HepG2 (cell line): ENCODE data around the gene UBL4B. TPM values are rescaled to one million over a fixed set of nuclear protein-coding genes. Genes with fewer than 3 reads are reported as not detected.
A peak's percentile ranks its signal among the peaks of the same experiment; 100 is the strongest.

ENCODE experiments used
- CBX1 ChIP-seq: IDR thresholded peaks from one replicate; pipeline ENCODE4 v1.6.1; 2016; ENCODE audit warnings: antibody characterized with exemption, low read depth
- DPF2 ChIP-seq: sonication (generic); formaldehyde crosslinking; IDR thresholded peaks from 2 replicates; pipeline ENCODE4 v1.4.0; 2020; ENCODE audit warnings: mild to moderate bottlenecking, low read depth, missing genetic modification reagents, borderline replicate concordance
- HINFP ChIP-seq: sonication (generic); formaldehyde crosslinking; IDR thresholded peaks from 2 replicates; pipeline ENCODE4 v1.4.0; 2020; ENCODE audit warnings: low read depth, mild to moderate bottlenecking, missing genetic modification reagents
- JDP2 ChIP-seq: sonication (generic); formaldehyde crosslinking; IDR thresholded peaks from 2 replicates; pipeline ENCODE4 v1.8.1; 2022; ENCODE audit warnings: missing genetic modification reagents, borderline replicate concordance
- MAX ChIP-seq: IDR thresholded peaks from 2 replicates; pipeline ENCODE4 v1.6.1; 2012; ENCODE audit warnings: inconsistent platforms
- MAZ ChIP-seq, 2 experiments: sonication (generic) in 1 of 2; formaldehyde crosslinking in 1 of 2; IDR thresholded peaks; 2 replicates each; pipeline versions ENCODE4 v1.5.0 to v1.6.1; 2012 to 2020; ENCODE audit warnings: low read depth in 2 of 2, mild to moderate bottlenecking in 2 of 2, borderline replicate concordance in 1 of 2, improper control_type of control experiment in 1 of 2, low read length in 1 of 2, missing genetic modification reagents in 1 of 2, moderate library complexity in 1 of 2
- MYNN ChIP-seq: sonication (generic); formaldehyde crosslinking; IDR thresholded peaks from 2 replicates; pipeline ENCODE4 v1.4.0; 2020; ENCODE audit warnings: mild to moderate bottlenecking, low read depth, missing genetic modification reagents
- NFYC ChIP-seq: IDR thresholded peaks from 2 replicates; pipeline ENCODE4 v1.6.1; 2016; ENCODE audit warnings: missing genetic modification reagents, missing compliant biosample characterization
- PHB2 ChIP-seq: fragments of 450-650 bp; IDR thresholded peaks from 2 replicates; pipeline ENCODE4 v1.6.1; 2018; ENCODE audit not compliant: partially characterized antibody
- PHF8 ChIP-seq: sonication (generic); formaldehyde crosslinking; IDR thresholded peaks from 2 replicates; pipeline ENCODE4 v1.5.0; 2020; ENCODE audit warnings: missing genetic modification reagents
- SATB2 ChIP-seq: sonication (generic); formaldehyde crosslinking; IDR thresholded peaks from 2 replicates; pipeline ENCODE4 v1.5.0; 2020; ENCODE audit warnings: missing genetic modification reagents
- SIN3A ChIP-seq: IDR thresholded peaks from 2 replicates; pipeline ENCODE4 v1.6.1; 2011; ENCODE audit warnings: low read depth, mild to moderate bottlenecking, control low read depth, low read length, borderline replicate concordance
- SKI ChIP-seq: fragments of 450-650 bp; IDR thresholded peaks from one replicate; pipeline ENCODE4 v1.6.1; 2018; ENCODE audit warnings: mild to moderate bottlenecking; ENCODE audit not compliant: partially characterized antibody
- WIZ ChIP-seq: sonication (generic); formaldehyde crosslinking; IDR thresholded peaks from 2 replicates; pipeline ENCODE4 v1.5.1; 2020; ENCODE audit warnings: mild to moderate bottlenecking, missing genetic modification reagents
- ZFP36L1 ChIP-seq: sonication (generic); formaldehyde crosslinking; IDR thresholded peaks from 2 replicates; pipeline ENCODE4 v1.8.0; 2022; ENCODE audit warnings: mild to moderate bottlenecking, missing genetic modification reagents, moderate library complexity
- ZNF232 ChIP-seq: sonication (generic); formaldehyde crosslinking; IDR thresholded peaks from 2 replicates; pipeline ENCODE4 v1.4.0; 2020; ENCODE audit warnings: missing genetic modification reagents, borderline replicate concordance
- ZNF354B ChIP-seq: sonication (generic); formaldehyde crosslinking; IDR thresholded peaks from 2 replicates; pipeline ENCODE4 v1.8.0; 2022; ENCODE audit warnings: mild to moderate bottlenecking, missing genetic modification reagents
- ZNF44 ChIP-seq: sonication (generic); formaldehyde crosslinking; IDR thresholded peaks from 2 replicates; pipeline ENCODE4 v1.5.1; 2020; ENCODE audit warnings: mild to moderate bottlenecking, missing genetic modification reagents
- ZNF550 ChIP-seq: sonication (generic); formaldehyde crosslinking; IDR thresholded peaks from 2 replicates; pipeline ENCODE4 v1.4.0; 2020; ENCODE audit warnings: mild to moderate bottlenecking, missing genetic modification reagents, borderline replicate concordance
- ZNF615 ChIP-seq: sonication (generic); formaldehyde crosslinking; IDR thresholded peaks from 2 replicates; pipeline ENCODE4 v1.5.0; 2020; ENCODE audit warnings: mild to moderate bottlenecking, missing genetic modification reagents, borderline replicate concordance
- polyA plus RNA-seq, 8 experiments: library from polyadenylated mRNA; depleted of rRNA in 3 of 8; stranded (reverse) in 7 of 8; unstranded in 1 of 8; fragments of >200 nt; fragmentation: Illumina TruSeq in 4 of 8; extraction: Trizol in 4 of 8; gene quantifications; 2 replicates each; pipeline versions ENCODE4 v1.2.1 to v1.2.3, GENCODE V29; 2011 to 2016; ENCODE audit warnings: low read depth in 4 of 8, missing spikeins in 1 of 8, mixed read lengths in 1 of 8; ENCODE audit not compliant: insufficient read depth in 1 of 8
- total RNA-seq, 5 experiments: library from RNA; depleted of rRNA; stranded (reverse); fragments of >200 nt; fragmentation: Illumina TruSeq; extraction: Trizol; gene quantifications; 2 replicates each; pipeline ENCODE4 v1.2.3, GENCODE V29; 2016; ENCODE audit warnings: low read depth in 1 of 5
- TF ChIP-seq, protein P1 (sequence below): sonication (generic); formaldehyde crosslinking; IDR thresholded peaks from 2 replicates; pipeline ENCODE4 v1.4.0; 2020; ENCODE audit warnings: mild to moderate bottlenecking, missing genetic modification reagents
- TF ChIP-seq, protein P2 (sequence below): sonication (generic); IDR thresholded peaks from 2 replicates; pipeline ENCODE4 v1.6.1; 2016; ENCODE audit warnings: low read depth, borderline replicate concordance
- TF ChIP-seq, protein P3 (sequence below): sonication (generic); formaldehyde crosslinking; IDR thresholded peaks from 2 replicates; pipeline ENCODE4 v1.5.0; 2020; ENCODE audit warnings: mild to moderate bottlenecking, missing genetic modification reagents

UBL4B gene
- total and polyA plus RNA-seq, 2 of the 13 experiments (the other 11 are each of a cell fraction or from before 2014, with no cell fraction given) = not detected

- TF ChIP-seq PHF8 (CRISPR knock-in tag) = no peak
- TF ChIP-seq JDP2 (CRISPR knock-in tag) = no peak
- 0 out of 2 replicates have a peak, but pooled peaks have one; percentile 59 for TF ChIP-seq ZFP36L1 (CRISPR knock-in tag)
- TF ChIP-seq PHB2 = no peak
- no peak for TF ChIP-seq NFYC (CRISPR knock-in tag)
- no peak for TF ChIP-seq ZNF354B (CRISPR knock-in tag)
- TF ChIP-seq SKI = no peak
- TF ChIP-seq SIN3A = no peak
- peak; percentile 92; the same call in 1 of the 2 replicates for TF ChIP-seq ZNF232
- no peak for TF ChIP-seq CBX1
- no peak for TF ChIP-seq HINFP (CRISPR knock-in tag)
- no peak for TF ChIP-seq MAZ (IDR thresholded peaks at IDR 0.05; ENCODE audit: borderline replicate concordance, low read depth, low read length)
- TF ChIP-seq MAZ (CRISPR knock-in tag; IDR thresholded peaks at IDR 0.05; ENCODE audit: low read depth) = no peak
- TF ChIP-seq ZNF550 (CRISPR knock-in tag) = no peak
- TF ChIP-seq, protein P1, sequence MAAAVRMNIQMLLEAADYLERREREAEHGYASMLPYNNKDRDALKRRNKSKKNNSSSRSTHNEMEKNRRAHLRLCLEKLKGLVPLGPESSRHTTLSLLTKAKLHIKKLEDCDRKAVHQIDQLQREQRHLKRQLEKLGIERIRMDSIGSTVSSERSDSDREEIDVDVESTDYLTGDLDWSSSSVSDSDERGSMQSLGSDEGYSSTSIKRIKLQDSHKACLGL = 0 out of 2 replicates have a peak, but pooled peaks have one; percentile 31
- TF ChIP-seq WIZ (CRISPR knock-in tag) = peak; percentile 92
- TF ChIP-seq DPF2 = no peak
- no peak for TF ChIP-seq ZNF44
- no peak for TF ChIP-seq SATB2 (CRISPR knock-in tag)
- no peak for TF ChIP-seq MYNN (CRISPR knock-in tag)
- no peak for TF ChIP-seq ZNF615 (CRISPR knock-in tag)
- TF ChIP-seq MAX = no peak
- TF ChIP-seq, protein P2, sequence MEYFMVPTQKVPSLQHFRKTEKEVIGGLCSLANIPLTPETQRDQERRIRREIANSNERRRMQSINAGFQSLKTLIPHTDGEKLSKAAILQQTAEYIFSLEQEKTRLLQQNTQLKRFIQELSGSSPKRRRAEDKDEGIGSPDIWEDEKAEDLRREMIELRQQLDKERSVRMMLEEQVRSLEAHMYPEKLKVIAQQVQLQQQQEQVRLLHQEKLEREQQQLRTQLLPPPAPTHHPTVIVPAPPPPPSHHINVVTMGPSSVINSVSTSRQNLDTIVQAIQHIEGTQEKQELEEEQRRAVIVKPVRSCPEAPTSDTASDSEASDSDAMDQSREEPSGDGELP = no peak
- TF ChIP-seq, protein P3, sequence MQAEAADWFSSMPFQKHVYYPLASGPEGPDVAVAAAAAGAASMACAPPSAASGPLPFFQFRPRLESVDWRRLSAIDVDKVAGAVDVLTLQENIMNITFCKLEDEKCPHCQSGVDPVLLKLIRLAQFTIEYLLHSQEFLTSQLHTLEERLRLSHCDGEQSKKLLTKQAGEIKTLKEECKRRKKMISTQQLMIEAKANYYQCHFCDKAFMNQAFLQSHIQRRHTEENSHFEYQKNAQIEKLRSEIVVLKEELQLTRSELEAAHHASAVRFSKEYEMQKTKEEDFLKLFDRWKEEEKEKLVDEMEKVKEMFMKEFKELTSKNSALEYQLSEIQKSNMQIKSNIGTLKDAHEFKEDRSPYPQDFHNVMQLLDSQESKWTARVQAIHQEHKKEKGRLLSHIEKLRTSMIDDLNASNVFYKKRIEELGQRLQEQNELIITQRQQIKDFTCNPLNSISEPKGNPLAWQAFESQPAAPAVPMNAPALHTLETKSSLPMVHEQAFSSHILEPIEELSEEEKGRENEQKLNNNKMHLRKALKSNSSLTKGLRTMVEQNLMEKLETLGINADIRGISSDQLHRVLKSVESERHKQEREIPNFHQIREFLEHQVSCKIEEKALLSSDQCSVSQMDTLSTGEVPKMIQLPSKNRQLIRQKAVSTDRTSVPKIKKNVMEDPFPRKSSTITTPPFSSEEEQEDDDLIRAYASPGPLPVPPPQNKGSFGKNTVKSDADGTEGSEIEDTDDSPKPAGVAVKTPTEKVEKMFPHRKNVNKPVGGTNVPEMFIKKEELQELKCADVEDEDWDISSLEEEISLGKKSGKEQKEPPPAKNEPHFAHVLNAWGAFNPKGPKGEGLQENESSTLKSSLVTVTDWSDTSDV (CRISPR knock-in tag) = no peak
Observed at GRCh38 chr1:110155878-110156522, 43.8 kb downstream of the UBL4B start (continued).
